ENCODE measurements around the gene RBBP8NL. TPM values are rescaled to one million over a fixed set of nuclear protein-coding genes. Genes with fewer than 3 reads are reported as not detected.

Gene RBBP8NL
- total RNA-seq, 1 experiment from 2014 or later, result not detected

GRCh38 chr20:62413025-62413570 lies 14.2 kb downstream of the RBBP8NL start:
- Histone ChIP-seq H3K36me3 (no peaks in the 10 kb centered on the region), H3K27ac (no peak overlapping the region), H3K4me1 (no peaks in the 10 kb centered on the region), H3K27me3 (peaks cover 72% of the 10 kb centered on the region), H3K4me3 (no peak overlapping the region), H3K9me3 (replicated peaks) (no peaks in the 10 kb centered on the region)
- DNase-seq, result no peak

- Histone ChIP-seq H3K9me3 (replicated peaks) (no peaks in the 10 kb centered on the region), H3K27ac (no peak overlapping the region), H3K4me1 (peaks cover 1% of the 10 kb centered on the region; the same call in 1 of the 2 replicates), H3K27me3 (peaks cover 76% of the 10 kb centered on the region), H3K4me3 (no peak overlapping the region), H3K36me3 (no peaks in the 10 kb centered on the region)
- no peak for DNase-seq
These were observed 14.9 kb downstream of the RBBP8NL start for GRCh38 chr20:62412194-62413024.

DNA sequence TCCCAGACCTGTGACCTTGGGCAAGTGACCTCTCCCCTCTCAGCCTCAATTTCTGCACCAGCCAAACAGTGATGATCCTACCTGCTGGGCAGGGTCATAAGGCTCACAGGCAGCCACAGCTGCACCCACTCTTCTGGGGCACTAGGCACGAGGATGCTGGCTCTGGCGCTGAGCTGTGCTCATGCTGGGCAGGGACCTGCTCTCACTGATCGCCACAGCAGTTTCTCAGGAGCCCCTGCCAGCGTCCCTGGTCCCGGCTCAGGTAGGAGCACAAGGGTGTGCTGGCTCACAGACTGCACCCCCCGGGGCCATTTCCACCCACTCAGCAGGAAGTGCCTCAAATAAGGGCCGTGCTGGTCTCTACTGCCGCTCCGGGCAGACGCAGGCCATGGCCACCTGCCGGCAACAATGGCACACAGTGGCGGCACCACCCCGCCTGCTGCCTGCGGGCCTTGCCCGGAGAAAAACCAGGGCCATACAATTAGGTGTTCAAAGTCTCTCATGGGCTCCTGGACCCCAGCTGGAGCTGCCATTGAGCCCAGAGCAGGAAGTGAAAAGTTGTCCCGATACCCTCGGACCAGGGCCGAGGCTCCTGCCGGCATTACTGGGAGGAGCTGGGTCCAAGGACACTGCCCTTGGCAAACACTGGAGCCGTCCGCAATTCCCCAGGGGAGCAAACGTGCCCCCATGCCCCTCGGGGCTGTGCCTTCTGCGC lies 15.7 kb downstream of the RBBP8NL start:
- no peak for DNase-seq
- H3K27me3 ChIP-seq, result peaks cover 71% of the 10 kb centered on the region
- H3K9me3 ChIP-seq (replicated peaks), result no peaks in the 10 kb centered on the region

DNA sequence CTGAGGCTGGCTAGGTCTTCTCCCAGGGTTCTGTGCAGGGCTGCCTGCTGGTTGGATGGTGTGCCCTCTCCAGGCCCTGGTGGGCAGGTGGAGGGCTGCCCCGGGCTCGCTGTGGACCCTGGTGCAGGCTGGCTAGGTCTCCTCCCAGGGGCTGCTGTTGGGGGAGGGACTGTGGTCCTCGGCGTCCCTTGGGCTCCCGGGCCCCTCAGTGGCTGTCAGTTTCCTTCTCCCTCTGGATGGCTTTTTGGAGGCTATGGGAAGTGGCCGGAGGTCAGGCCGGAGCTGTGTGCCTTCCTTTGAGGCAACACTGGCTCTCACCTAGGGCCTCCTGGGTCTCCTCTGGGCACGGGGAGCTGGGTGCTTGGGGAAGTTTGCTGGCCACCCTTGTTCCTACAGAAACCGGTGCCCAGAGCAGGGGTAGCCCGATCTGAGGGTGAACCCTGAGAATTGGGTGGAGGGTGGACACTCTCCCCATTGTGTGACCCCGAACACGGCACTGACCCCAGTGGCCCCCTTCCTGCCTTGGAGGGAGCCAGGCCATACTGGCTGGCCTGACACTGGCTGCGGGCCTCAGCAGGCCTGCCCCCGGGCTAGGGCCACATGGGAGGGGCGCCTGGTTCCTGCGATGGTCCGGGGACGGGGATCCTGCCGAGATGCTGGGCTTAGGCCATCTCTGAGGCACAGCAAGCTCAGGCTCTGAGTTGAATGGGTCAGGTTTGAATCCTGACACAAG lies 16.4 kb downstream of the RBBP8NL start:
- DNase-seq, result no peak
- peaks cover 71% of the 10 kb centered on the region for H3K27me3 ChIP-seq
- H3K36me3 ChIP-seq, result no peaks in the 10 kb centered on the region
- no peak overlapping the region for H3K27ac ChIP-seq
- H3K4me3 ChIP-seq, result no peak overlapping the region
- peaks cover 8% of the 10 kb centered on the region; the same call in 1 of the 2 replicates for H3K4me1 ChIP-seq
- no peaks in the 10 kb centered on the region for H3K9me3 ChIP-seq (replicated peaks)

More for the DNA sequence above, 15.7 kb downstream of the RBBP8NL start:
- no peak overlapping the region for H3K4me3 ChIP-seq
- no peak overlapping the region for H3K27ac ChIP-seq
- no peaks in the 10 kb centered on the region for H3K36me3 ChIP-seq
- peaks cover 3% of the 10 kb centered on the region; the same call in 1 of the 2 replicates for H3K4me1 ChIP-seq

- H3K4me3 ChIP-seq, result no peak overlapping the region
- peaks cover 63% of the 10 kb centered on the region for H3K27me3 ChIP-seq
- DNase-seq, result peak; percentile 61 to 72
- peaks cover 8% of the 10 kb centered on the region; the same call in 1 of the 2 replicates for H3K4me1 ChIP-seq
- no peaks in the 10 kb centered on the region for H3K36me3 ChIP-seq
- H3K27ac ChIP-seq, result no peak overlapping the region
- H3K9me3 ChIP-seq (replicated peaks), result no peaks in the 10 kb centered on the region
These were observed 17.2 kb downstream of the RBBP8NL start for GRCh38 chr20:62409931-62410745.

- Histone ChIP-seq H3K4me1 (peaks cover 8% of the 10 kb centered on the region; the same call in 1 of the 2 replicates), H3K36me3 (no peaks in the 10 kb centered on the region), H3K4me3 (no peak overlapping the region), H3K9me3 (replicated peaks) (no peaks in the 10 kb centered on the region), H3K27ac (no peak overlapping the region), H3K27me3 (peaks cover 55% of the 10 kb centered on the region)
- DNase-seq, result no peak
These were observed 18.1 kb downstream of the RBBP8NL start for GRCh38 chr20:62409086-62409853.

DNA sequence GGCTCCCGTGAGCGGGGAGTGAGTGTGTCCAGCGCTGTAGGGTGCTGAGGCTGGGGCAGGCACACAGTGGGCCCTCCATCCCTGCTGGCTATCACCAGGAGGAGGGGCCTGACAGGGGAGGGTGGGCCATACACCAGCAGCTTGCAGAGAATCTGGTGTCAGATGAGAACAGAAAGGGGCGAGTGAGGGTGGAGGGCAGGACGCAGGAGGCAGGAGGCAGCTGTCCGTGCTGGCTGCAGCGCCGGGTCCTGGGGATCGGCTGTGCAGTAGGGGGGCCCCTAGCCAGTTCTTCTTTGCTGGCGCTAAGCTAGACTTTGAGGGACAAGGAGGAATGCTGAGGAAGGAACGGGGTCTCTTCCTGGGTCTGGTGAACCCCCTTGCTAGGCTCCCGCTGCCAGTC lies 18.7 kb downstream of the RBBP8NL start:
- Histone ChIP-seq H3K27me3 (peaks cover 48% of the 10 kb centered on the region), H3K4me1 (peaks cover 8% of the 10 kb centered on the region; the same call in 1 of the 2 replicates), H3K27ac (no peak overlapping the region), H3K4me3 (no peak overlapping the region), H3K36me3 (no peaks in the 10 kb centered on the region), H3K9me3 (replicated peaks) (no peaks in the 10 kb centered on the region)
- DNase-seq, result peak; percentile 64 to 65

DNA sequence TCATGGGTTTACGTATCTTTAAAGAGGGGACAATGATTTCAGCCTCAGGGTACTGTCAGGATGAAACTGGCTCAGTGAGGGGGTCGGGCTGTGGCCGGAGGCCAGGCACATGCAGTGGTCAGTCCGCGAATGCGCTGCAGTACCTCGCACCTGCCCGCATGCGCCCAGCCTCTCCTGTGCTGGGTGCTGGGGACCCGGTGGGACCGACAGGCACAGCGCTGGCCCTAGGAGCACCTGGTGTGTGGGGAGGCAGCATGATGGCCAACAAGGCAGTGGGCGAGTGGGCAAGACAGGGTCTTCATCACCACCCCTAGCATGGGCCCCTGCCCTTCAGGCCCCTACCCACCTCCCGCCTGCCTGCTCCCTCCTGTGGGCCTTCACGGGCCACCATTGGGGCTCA lies 19.3 kb downstream of the RBBP8NL start:
- no peaks in the 10 kb centered on the region for H3K36me3 ChIP-seq
- H3K9me3 ChIP-seq (replicated peaks), result no peaks in the 10 kb centered on the region
- H3K27ac ChIP-seq, result no peak overlapping the region
- H3K4me3 ChIP-seq, result no peak overlapping the region
- DNase-seq, result no peak
- peaks cover 47% of the 10 kb centered on the region for H3K27me3 ChIP-seq
- peaks cover 8% of the 10 kb centered on the region; the same call in 1 of the 2 replicates for H3K4me1 ChIP-seq

GRCh38 chr20:62407221-62407992 lies 19.9 kb downstream of the RBBP8NL start, which contains the start of gene CABLES2:
Gene CABLES2 (minus strand): TSS chr20:62407285. CDS start chr20:62407276, 9 bp downstream.
- H3K27ac ChIP-seq, result no peak within 1 kb of the TSS
- H3K36me3 ChIP-seq, result no peaks in the 10 kb centered on the region
- H3K4me1 ChIP-seq, result peaks cover 8% of the 10 kb centered on the region; the same call in 1 of the 2 replicates
- H3K9me3 ChIP-seq (replicated peaks), result no peaks in the 10 kb centered on the region
- peaks cover 41% of the 10 kb centered on the region for H3K27me3 ChIP-seq
- H3K4me3 ChIP-seq, result peak within 1 kb of the TSS; percentile 70
- DNase-seq, result peak; percentile 98 to 99

DNA sequence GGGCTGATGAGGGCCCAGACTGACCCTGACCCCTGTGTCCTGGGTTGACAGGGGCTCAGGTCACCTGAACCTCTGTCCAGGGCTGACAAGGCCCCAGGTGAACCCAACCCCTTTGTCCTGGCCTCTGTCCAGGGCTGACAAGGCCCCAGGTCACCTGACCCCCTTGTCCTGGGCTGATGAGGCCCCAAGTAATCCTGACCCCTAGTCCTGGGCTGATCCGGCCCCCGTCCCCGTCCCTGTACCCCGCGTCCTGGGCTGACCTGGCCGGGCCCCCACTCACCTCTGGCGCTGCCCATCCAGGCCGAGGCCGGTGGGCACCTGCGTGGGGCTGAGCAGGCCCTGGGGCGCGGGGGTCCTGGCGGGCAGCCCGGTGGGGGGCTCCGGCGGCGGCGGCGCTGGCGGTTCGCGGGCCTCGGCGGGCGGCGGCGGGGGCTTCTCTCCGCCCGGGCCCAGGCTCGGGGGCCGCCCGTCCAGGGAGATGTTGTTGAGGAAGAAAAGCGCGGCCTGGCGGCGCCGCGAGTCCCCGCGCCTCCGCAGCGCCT lies 20.6 kb downstream of the RBBP8NL start:
- Histone ChIP-seq H3K4me3 (peak overlapping the region; percentile 70), H3K27ac (no peak overlapping the region), H3K9me3 (replicated peaks) (no peaks in the 10 kb centered on the region), H3K36me3 (no peaks in the 10 kb centered on the region), H3K27me3 (peaks cover 41% of the 10 kb centered on the region), H3K4me1 (peaks cover 8% of the 10 kb centered on the region; the same call in 1 of the 2 replicates)
- DNase-seq, result no peak

DNA sequence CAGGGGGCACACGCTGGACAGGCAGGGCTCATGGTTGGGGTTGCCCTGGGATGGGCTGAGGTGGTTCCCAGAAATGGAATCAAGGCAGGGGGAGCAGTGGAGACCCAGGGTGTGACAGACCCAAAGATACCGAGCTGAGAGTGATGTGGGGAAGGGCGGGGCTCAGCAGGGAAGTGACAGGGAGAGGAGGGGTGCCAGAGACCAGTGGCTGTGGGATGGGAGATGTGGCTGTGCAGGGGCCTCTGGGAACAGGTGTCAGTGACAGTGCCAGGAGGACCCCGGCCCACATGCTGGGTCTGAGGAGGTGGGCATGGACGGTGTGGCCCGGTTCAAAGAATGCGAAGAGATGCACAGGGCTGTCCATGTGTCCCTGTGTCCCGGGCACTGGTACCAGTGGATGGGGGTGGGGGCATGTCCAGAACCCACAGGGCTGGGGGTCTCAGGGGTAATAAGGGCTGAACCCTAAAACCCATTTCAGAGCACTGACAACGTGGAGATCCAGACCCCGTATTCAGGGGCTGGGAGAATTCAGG lies 21.3 kb downstream of the RBBP8NL start:
- Histone ChIP-seq H3K9me3 (replicated peaks) (no peaks in the 10 kb centered on the region), H3K27ac (no peak overlapping the region), H3K27me3 (peaks cover 34% of the 10 kb centered on the region), H3K36me3 (no peaks in the 10 kb centered on the region), H3K4me3 (peak overlapping the region; percentile 70), H3K4me1 (peaks cover 8% of the 10 kb centered on the region; the same call in 1 of the 2 replicates)
- DNase-seq, result no peak

All from SJCRH30 (cell line).